ENCODE measurements around the gene CCDC102B. TPM values are rescaled to one million over a fixed set of nuclear protein-coding genes. Genes with fewer than 3 reads are reported as not detected.

CCDC102B gene
- polyA plus RNA-seq, 1 donor = 13.1 TPM

- no peak for DNase-seq
Measured at GRCh38 chr18:69102959-69103358, 305.1 kb downstream of the CCDC102B start.

Other genes with a start within 250 kb of the CCDC102B start
- 48.2 TPM for gene TMX3, start 83.0 kb upstream of the CCDC102B start, polyA plus RNA-seq (ENCODE audit: insufficient read length)

Measured in hindlimb muscle (tissue), 1 donor.